Ammon's horn (tissue), 1 donor: ENCODE measurements around the gene LRRC56.
"Not testable (repeated sequence)": the region's sequence is repeated elsewhere in the genome, so short reads cannot be mapped to it uniquely, and the experiment has no call there.

Experiments used
- DNase-seq: peaks from one replicate; pipeline ENCODE4 v3.0.0-alpha.2; 2016; ENCODE audit warnings: low spot score

LRRC56 gene

GRCh38 chr11:559712-560304 lies 22.5 kb downstream of the LRRC56 start:
- DNase-seq = no peak

GRCh38 chr11:560305-561147 lies 23.2 kb downstream of the LRRC56 start, which contains the start of the genes LMNTD2 and RASSF7:
TSS of gene LMNTD2 (minus strand) at chr11:560738. CDS start at chr11:560716, 22 bp downstream.
TSS of gene RASSF7 (plus strand) at chr11:560970. CDS start at chr11:561769, 799 bp downstream.
- peak; percentile 90 for DNase-seq

GRCh38 chr11:561148-562003 lies 24.0 kb downstream of the LRRC56 start:
- DNase-seq = no peak

- DNase-seq = no peak
Measured at GRCh38 chr11:562046-562645, 24.8 kb downstream of the LRRC56 start.

- no peak for DNase-seq
Measured at GRCh38 chr11:563066-563811, 25.9 kb downstream of the LRRC56 start.

GRCh38 chr11:563812-564578 lies 26.7 kb downstream of the LRRC56 start:
- no peak for DNase-seq

GRCh38 chr11:565921-566509 lies 28.7 kb downstream of the LRRC56 start:
- no peak for DNase-seq

- no peak for DNase-seq
Measured at GRCh38 chr11:567011-567628, 29.8 kb downstream of the LRRC56 start.

- DNase-seq = no peak
Measured at GRCh38 chr11:567629-568292, 30.4 kb downstream of the LRRC56 start.

GRCh38 chr11:568306-569157 lies 31.2 kb downstream of the LRRC56 start:
- peak; percentile 92 for DNase-seq

GRCh38 chr11:569158-569885 lies 32.0 kb downstream of the LRRC56 start:
- no peak for DNase-seq

GRCh38 chr11:571802-572185 lies 34.5 kb downstream of the LRRC56 start:
- DNase-seq = no peak

- DNase-seq = no peak
Measured at GRCh38 chr11:573146-573759, 35.9 kb downstream of the LRRC56 start.

- not testable (repeated sequence) for DNase-seq
Measured at GRCh38 chr11:574031-574570, 36.8 kb downstream of the LRRC56 start.

GRCh38 chr11:574632-575312 lies 37.4 kb downstream of the LRRC56 start:
- no peak for DNase-seq
